ENCODE data around the gene SYNGR1.
A peak's percentile ranks its signal among the peaks of the same experiment; 100 is the strongest.

Gene SYNGR1

DNA sequence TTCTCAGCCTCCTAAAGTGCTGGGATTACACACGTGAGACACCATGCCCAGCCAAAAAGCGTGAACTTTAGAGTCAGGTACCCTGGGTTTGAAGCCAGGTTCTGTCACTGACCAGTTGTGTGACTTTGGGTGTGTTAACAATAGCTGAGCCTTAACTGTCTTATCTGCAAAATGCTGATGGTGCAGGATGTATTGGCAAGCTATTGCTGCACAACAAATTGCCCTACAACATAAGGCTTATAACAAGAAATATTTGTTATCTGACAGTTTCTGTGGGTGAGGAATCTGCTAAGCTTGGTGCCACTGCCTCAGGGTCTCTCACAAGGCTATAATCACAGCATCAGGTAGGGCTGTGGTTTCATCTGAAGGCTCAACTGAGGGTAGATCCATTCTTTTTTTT, 21.9 kb downstream of the SYNGR1 start:
- no peak for DNase-seq

DNA sequence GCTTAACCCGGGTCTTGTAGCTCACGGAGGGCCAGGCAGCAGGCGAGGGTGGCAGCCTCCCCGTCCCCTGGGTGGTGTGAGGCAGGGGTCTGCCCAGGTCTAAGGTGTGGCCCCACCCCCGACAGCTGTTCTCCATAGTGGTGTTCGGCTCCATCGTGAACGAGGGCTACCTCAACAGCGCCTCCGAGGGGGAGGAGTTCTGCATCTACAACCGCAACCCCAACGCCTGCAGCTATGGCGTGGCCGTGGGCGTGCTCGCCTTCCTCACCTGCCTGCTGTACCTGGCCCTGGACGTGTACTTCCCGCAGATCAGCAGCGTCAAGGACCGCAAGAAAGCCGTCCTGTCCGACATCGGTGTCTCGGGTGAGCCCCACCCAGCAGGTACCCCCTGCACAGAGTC, 24.4 kb downstream of the SYNGR1 start:
- DNase-seq, result no peak

DNA sequence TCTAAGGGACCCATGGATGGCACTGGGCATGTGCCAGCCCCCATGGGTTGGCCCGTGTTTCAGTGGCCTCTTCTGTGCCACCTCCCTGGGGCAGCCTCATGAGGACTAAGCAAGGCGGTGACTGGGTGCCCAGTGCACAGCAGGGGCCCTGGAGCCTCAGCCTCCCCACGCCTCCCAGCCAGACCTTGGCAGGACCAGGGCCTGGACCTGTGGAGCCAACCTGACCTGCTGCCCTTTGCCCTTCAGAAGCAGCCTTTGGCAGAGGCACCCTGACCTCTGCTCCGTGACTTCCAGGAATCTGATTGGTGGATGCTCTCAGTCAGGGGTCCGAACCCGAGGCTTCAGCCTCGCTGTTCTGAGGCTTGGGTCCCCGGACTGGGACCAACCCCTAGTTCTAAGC, 25.0 kb downstream of the SYNGR1 start:
- DNase-seq, result no peak

DNA sequence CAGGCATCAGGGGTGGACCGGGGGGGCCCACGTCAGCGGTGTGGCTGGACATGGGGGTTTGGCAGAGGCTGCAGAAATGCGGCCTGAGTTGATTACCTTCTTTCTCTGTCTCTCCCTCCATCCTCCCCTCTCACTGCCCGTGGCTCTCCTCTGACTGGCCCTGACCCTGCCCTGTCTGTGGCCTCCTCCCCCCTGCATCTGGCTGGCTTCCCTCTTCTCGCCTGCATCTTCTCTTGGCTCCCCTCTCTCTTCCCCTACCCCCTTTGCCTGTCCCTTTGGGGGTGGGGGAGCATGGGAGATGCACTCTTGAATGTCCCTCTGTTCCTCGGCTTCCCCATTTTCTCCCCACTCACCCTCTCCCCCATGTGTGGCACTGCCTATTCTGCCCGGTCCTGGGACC, 25.9 kb downstream of the SYNGR1 start:
- no peak for DNase-seq

- DNase-seq, result no peak
Measured at GRCh38 chr22:39379756-39380730, 30.3 kb downstream of the SYNGR1 start.

DNA sequence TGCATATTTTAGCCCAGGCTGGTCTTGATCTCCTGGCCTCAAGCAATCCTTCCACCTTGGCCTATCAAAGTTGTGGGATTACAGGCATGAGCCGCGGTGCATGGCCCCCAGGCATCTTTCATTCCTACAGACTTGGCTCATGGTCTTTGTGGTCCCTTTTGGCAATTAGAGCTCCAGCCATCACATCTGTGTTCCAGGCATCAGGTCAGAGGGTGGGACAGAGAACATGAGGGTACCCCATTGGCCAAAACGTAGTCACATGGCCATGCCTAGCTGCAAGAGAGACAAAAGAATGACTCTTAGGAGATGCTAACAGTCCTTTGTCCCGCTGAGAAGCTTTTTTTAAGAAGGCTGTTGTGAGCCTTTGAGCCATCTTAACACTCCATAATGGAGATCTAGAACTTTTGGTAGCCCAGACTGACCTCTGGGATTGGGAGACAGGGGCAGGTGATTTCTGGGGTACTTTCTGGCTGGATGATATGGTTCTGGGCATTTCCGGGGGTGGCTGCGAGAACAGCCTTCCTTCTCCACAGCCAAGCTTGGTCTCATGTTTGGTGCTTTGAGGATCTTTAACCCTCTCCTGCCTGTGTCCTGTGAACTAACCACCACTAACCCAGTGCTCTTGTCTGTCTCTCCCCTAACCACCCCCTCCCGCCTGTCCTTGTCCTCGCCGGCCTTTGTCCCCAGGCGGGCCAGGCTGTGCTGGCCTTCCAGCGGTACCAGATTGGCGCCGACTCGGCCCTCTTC, 31.4 kb downstream of the SYNGR1 start:
- DNase-seq, result no peak

- no peak for DNase-seq
Measured at GRCh38 chr22:39381930-39382329, 32.1 kb downstream of the SYNGR1 start.

DNA sequence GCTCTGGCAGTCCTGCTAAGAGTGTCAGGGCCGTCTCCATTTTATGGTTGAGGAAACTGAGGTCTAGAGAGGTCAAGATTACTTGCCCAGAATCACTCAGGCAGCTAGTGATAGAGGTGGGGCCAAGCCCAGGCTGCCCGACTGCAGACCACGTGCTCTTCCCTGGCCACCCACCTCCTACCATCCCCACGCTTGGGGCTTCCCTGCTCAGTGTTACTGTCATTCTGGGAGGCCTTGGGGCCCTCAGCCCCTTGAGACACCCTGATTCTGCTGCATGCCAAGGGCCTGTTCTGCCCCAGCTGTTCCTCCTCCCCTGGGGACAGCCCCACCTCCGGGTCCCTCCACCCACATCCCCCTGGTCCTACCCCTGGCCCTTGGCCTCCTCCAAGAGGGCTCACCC, 32.6 kb downstream of the SYNGR1 start:
- DNase-seq, result no peak

DNA sequence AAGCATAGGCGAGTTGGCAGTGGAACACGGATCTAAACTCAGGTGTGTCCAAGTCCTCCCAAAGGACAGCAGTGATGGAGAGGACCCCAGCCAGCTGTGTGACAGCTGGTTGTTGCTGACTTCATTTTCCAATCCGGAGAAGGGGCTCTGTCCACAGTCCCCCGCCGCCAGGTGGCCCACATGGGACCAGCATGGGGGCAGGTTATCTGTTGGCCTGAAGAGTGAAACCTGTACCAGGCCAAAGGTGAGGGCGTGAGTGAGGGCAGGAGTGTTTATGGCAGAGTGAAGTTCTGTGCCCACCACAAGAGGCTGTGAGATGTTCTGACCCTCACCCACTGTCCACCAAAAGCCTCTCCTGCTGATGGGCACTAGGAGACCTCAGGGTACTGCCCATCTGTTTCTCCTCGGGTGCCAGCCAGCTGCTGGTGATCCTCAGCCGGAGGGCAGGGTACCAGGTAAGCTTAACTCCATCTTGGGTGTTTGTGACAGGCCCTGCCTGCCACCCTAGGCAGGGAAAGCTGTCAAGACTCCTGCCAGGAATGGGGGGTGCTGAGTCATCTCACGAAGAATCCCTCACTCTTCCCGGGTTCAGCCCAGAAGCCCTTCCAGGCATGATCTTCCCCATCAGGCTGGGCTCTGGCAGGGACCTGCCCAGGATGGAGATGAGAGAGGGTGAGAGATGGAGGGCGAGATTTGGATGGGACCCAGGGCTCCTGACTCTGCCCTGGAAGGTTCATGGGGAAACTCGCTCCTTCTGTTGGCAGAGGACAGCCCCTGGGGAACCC, 34.2 kb downstream of the SYNGR1 start:
- no peak for DNase-seq

GRCh38 chr22:39384750-39385480, 35.1 kb downstream of the SYNGR1 start:
- DNase-seq, result peak; percentile 37

- DNase-seq, result peak; percentile 91
Measured at GRCh38 chr22:39388261-39389011, 38.6 kb downstream of the SYNGR1 start.

- DNase-seq, result no peak
Measured at GRCh38 chr22:39389420-39389819, 39.6 kb downstream of the SYNGR1 start.

DNA sequence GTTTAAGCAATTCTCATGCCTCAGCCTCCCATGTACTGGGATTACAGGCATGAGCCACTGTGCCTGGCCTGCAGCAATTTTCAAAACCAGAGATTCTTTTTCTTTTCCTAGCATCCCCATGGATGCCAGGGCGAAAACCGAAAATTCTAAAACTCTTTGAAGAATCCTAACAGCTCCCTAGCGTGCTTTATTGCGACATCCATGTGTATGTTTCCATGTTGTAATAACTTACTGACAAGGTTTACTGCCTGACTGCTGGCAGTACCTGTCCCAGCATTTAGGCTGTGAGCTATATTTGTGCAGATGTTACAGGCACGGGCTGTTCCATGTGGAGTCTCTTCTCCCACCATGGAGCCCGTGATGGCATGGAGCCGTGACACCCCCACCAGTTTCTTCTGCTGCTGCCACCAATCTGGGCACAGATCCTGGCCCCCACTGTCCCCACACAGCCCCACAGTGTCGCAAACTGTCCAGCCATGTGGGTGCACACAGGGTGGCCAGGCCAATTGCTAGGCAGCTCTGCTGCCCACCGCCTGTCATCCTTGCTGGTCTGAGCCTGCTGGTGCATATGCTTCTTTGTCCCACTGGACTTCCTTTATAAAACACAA, 42.7 kb downstream of the SYNGR1 start:
- DNase-seq, result no peak

DNA sequence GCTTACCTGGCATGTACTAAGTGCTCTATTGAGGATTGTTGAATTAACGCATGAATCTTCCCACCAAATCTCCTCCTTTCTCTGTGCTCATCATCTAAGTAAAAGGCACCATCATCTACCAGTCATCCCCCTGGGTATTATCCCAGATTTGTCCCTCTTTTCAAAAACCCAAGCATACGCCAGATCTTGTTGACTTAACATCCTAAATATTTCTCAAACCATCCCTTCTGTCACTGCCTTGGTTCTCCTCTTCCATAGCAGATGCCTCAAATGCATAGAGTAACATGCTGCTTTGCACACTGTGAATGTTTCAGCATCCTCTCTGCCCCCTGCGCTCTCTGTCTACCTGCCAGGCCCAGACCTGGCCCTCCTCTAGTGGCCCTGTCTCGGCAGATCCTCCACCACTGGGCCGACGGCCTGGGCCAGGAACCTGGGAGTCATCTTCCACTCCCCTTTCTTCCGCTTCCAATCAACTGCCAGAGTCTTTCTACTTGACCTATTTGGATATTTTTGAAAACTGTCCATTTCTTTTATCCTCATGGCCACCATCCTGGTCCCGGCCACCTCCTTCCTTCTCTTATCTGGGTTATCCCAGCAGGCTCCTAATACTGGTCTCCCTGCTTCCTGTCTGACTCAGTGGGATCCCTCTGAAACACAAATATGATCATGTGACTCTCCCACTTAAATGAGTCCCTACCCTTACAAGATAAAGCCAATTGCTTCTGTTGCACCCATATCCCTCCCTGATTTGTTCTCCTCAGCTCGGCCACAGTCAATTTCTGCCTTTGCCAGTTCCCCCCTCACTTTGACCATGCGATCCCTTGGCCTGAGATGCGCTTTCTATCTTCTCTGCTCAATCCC, 46.4 kb downstream of the SYNGR1 start:
- no peak for DNase-seq

- no peak for DNase-seq
Measured at GRCh38 chr22:39396797-39397195, 47.0 kb downstream of the SYNGR1 start.

- DNase-seq, result no peak
Measured at GRCh38 chr22:39401301-39401631, 51.5 kb downstream of the SYNGR1 start.

GRCh38 chr22:39405346-39406085, 55.7 kb downstream of the SYNGR1 start:
- peak; percentile 84 for DNase-seq

- DNase-seq, result no peak
Measured at GRCh38 chr22:39408173-39408572, 58.4 kb downstream of the SYNGR1 start.

- no peak for DNase-seq
Measured at GRCh38 chr22:39408807-39409206, 59.0 kb downstream of the SYNGR1 start.
